ENCODE data around the gene TLK1.

Gene TLK1

DNA sequence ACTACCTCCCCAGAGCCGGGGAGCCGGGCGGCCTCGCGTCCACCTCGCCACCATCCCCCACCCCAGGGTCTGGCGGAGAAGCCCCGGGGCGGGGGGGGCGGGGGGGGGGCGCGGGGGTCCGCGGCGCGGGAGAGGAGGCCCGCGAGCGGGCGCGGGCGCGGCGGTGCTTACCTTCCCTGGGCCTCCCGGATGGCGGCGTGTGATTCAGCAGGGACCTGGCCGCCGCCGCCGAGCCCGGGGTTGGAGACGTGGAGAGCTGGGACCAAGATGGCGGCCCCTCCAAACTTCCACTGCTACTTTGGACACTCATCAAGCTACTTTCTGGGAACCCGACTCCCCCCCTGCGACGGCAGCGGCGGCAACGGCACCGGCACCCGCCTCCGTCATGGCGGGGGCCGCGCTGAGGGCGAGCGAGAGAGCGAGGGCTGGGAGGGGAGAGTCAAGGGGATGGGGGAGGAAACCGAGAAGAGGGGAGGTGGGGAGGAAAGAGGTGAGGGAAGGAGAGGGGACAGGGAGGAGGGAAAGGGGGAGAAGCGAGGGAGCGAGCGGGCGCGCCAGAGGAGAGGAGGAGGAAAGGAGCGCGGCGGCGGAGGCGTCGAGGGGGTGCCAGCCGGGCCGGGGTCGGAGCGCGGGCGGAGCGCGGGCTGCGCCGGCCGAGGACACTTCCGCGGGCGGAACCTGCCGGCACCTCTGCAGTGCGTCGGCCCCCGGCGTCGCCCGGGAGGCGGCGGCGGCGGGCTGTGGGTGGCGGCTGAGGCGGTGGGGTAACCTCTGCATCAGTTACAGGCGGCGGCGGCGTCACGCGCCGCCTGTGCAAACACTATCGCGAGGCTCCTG, at the start of gene TLK1:
Gene TLK1, minus strand, starts transcription at position 775 of the 837 bp plus-strand sequence. Its CDS starts 465 bp downstream, at position 310.
- DNase-seq, result peak; percentile 74

DNA sequence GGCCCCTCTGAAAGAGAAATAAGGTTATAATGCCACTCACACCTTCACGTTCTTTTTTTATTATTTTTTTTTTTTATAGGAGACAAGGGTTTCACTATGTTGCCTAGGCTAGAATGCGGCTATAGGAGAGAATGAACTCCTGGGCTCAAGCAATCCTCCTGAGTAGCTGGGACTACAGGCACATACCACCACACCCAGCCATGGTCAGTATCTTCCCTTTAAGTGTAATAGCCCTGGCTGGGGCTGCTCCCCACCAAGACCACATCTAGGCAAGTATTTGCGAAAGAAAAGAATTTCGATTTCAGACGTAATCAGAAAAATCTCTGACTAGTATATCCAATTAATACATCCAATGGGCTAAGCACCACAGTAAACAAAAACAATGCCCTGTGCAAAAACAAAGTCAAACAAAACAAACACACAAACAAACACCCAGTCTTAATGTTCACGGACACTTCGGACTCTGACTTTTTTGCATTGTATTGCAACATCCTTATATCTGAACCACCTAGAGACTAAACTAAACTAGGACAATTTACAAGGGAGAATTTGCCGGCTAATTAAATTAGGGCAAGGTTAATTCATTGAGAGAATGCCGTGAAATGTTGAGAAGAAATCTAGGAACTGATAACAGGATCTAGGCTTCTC, 49.6 kb upstream of the TLK1 start:
- DNase-seq, result no peak

DNA sequence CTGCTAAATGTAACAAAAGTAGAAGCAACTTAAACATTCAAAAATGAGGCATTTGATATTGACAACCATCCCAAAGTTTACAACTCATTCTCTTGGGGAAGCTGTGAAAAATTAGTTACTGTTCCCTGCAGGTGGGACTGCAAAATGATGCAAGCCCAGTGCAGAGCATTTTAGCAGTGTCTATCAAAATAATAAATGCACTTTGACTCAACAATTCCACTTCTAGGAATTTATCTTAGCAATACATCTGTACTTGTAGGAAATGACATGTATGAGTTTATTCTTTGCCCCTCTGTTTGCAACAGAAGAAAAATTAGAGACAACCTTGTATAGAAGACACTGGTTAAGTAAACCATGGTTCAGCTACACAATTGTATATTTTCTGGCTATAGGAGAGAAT, 48.0 kb upstream of the TLK1 start:
- DNase-seq, result no peak

DNA sequence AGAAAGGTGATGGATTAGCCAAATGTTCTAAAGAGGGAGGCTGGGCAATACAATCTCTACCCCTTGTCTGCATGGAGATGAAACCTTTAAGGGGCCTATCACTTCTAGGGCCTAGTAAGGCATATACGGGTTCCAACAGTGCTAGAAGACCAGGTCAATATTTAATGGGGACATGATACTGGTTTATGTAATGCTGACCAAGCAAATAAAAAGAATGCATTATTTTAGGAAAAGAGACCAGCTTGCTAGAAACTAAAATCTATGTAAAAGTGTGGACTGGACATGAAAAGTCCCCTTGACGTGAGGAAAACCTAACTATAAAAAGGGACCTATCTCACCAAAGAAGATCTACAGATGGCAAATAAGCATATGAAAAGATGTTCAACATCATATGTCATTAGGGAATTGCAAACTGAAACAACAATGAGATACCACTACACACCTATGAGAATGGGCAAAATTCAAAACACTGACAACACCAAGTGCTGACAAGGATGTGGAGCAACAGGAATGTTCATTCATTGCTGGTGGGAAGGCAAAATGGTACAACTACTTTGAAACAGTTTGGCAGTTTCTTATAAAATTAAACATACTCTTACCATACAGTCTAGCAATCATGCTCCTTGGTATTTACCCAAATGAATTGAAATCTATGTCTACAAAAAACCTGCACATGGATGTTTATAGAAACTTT, 45.9 kb upstream of the TLK1 start:
- no peak for DNase-seq

DNA sequence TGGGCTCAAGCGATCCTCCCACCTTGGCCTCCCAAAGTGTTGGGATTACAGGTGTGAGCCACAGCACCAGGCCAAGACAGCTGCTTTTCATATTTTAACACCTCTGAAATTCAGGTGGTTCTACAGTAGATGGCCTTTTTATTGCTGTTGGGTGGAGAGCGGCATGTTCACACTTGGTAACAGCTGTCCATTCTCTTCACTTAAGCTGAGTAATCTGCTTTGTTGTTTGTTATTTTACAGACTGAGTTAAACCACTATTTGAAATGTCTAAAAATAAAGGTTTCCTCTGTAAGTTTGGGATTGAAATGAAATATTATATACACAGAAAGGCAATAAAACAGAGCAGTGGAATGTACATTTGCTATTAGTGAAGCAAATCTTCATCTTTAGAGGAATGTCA, 44.9 kb upstream of the TLK1 start:
- no peak for DNase-seq

DNA sequence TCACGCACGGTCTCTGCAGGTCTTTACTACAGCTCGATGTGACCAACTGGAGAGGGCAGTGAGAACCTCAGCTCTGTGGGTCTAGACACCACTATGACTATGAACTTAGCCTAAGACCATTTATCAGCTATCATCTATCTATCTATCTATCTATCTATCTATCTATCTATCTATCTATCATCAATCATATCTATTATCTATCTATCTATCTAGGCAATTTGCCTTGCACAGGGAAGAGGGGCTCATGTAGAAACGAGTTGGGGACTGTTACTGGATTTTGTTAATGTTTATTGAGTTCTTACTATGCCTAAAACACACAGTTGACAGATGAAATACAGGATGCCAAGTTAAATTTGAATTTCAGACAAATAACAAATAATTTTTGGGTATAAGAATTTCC, 41.1 kb upstream of the TLK1 start:
- no peak for DNase-seq

DNA sequence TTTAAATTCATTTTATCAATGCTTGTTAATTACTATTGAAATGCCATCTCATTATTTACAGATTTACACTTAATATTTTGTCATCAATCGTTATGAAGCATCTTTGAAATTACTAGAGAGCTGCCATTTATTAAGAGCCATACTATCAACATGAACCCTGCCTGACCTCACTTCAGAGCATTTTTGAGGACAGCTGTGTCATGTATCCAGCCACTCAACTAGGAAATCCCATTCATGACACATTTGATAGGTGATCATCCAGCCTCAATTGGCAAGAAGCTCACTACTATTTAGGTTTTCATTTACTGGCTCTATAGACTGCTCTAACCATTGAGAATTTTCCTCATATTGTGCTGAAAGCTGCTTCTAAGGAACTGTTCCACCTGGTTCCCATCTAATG, 40.6 kb upstream of the TLK1 start:
- DNase-seq, result no peak

DNA sequence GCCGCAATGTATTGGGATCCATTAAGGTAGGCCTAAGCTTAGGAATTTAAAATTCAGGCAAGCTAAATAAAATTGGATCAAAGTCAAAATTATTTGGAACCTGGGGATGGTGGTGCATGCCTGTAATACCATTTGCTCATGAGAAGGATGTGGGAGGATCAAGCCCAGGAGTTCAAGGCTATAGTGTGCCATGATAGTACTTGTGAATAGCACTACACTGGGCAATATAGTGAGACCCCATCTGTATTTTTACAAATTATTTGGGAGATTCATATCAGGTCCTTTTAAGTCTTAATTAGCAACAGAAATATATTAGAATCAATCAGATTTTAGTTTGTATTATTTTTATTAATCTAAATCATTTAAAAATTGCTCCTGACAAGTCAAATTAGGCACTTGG, 39.8 kb upstream of the TLK1 start:
- DNase-seq, result no peak

DNA sequence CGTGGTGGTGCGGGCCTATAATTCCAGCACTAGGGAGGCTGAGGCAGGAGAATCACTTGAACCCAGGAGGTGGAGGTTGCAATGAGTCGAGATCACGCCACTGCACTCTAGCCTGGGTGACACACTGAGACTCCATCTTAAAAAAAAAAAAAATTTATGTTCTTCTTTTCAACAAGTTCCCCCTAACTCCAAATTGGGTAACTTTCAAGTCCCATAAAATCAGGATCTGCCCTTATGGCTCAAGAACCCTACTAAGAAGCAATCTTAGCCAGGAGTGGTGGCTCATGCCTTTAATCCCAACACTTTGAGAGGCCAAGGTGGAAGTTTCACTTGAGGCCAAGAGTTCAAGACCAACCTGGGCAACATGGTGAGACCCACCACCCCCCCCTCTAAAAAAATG, 30.3 kb upstream of the TLK1 start:
- DNase-seq, result no peak

DNA sequence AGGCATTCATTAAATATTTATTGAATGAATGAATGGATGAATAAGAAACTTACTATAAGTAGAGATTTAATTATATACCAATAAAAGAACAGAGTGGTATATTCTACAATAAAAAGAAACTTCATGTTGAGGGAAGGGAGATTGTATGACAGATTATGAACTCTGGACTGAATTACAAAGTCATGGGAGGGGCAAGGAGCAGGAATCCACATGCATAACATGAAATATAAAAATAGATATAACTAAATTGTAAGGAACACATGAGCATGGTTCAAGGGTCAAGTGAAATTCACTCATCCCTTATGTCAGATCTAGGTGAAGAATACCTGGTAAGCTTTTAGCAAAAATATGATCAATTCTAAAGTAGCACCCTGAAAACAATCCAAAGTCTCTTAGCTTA, 27.1 kb upstream of the TLK1 start:
- DNase-seq, result no peak

DNA sequence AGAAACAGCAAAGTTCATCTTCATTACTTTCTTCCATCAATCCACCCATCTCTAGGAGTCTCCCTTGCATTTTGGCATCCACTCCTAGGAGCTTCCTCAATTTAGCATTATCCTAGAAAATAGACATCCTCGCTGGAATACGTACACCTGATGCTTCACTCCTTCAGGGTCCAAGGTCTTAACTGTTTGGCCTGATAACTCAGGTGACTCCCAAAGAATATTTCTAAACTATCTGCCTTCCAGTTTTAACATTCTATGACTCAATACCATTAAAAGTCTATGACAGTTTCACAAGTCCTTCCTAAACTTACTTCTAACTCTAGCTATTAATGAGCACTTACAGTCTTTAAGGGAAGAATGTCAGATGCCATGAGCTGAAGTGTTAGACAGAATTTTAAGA, 26.5 kb upstream of the TLK1 start:
- no peak for DNase-seq

DNA sequence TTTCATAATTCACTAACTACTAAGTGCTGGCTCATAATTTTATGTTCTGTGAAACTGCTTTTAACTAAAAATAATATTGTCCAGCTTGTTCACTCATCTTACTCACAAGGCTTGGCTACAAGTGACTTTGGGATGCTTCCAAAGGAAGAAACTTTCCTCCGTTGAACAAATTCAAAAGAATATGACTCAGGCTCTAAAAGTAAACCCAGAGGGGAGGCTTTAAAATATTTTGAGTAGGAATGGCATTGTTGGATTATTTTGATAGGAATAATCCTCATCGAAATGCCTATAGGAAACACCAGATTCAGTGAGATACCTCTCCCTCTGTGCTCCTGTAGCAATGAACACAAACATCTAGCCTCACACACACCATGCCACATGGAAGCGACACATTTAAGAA, 25.2 kb upstream of the TLK1 start:
- no peak for DNase-seq

DNA sequence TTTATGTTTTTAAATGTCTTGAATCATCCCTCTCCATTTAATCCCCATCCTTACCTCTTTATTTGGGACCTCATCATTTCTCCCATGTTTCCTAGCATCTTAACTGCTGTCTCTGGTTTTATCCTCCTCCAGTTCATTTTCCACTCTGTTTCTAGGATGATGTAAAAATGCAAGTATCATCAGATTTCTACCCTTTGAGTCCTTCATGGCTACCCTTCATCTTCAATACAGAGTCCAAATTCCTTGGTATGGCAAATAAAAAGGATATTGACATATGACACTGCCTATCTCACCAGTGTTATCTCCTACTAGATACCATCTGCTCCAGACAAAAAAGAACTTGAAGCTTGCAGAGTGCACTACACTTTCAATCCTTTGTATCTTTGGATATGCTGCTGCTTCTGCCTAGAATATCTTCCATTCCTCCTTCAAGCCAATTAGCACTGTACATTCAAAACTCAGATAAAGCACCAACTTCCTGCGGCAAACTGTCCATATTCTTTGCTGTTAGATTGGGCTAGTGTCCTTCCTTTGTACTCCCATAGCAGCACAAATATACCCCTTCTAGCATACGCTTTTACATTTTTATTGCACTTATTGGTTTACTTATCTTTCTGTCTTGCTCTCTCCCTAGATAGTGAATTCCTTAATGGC, 24.6 kb upstream of the TLK1 start:
- DNase-seq, result no peak

DNA sequence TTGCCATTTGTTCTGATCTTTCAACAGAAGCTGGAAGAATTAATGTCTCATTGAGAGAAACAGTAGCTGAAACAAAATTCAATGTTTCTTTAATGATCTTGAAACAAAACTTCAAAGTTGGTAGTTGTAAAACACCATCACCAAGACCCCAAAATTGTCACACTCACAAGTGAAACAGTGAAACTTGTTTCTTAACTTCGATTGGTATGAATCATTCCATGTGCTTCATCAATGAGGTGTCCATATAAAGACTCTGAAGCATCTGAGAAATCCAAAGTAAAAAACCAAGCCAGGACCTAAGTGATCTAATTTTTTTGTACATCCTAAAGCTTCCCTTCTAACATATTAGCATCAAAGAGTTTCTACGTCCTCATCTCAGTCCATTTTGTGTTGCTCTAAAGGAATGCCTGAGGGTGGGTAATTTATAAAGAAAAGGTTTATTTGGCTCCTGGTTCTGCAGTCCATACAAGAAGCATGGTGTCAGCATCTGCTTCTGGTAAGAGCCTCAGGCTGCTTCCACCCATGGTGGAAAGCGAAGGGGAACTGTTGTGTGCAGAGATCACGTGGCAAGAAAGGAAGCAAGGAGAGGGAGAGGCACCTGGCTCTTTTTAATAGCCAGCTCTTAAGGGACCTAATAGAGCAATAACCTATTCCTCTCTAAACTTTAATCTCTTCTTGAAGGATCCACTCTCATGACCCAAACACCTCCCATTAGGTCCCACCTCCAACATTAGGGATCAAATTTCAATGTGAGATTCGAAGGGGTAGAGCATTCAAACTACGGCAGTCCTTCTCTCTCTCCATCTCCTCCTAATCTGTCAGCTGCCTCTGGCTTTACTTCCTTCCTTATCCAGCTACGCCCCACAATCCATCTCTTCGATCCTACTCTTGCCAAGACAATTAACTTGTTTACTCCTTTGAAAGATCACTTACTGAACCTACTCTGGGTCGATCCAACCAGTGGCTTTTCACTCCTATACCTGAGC, 20.7 kb upstream of the TLK1 start:
- DNase-seq, result no peak

DNA sequence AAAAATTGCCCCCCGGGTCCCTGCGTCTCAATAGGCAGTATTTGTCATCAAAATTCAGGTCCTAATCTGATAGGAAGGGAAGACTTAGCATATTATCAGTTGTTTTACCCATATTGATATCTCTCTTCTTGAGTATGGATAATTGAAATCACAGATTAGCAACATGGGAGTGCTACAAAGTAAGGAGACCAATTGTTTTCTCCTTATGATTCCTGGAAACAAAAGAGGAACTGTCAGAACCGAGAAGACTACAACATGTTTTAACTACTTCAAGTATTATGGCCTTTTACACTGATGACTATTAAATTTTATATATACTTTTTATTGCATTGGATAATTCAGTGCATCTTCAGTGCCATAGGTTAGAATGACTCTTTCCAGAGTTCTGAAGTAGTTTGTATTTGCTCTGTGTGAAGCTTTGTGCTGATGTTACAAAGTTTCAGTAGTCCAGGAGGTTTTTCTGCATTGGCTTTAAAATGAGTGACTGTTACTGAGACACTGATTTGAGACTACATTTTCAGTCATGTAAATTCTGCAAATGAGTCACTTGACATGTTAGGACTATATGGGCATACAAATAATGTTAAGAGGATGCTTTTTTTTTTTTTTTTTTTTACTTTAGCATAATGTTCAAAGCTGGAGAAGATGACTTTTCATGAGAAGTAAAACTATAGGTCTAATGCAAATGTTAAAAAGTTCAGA, 19.7 kb upstream of the TLK1 start:
- no peak for DNase-seq

DNA sequence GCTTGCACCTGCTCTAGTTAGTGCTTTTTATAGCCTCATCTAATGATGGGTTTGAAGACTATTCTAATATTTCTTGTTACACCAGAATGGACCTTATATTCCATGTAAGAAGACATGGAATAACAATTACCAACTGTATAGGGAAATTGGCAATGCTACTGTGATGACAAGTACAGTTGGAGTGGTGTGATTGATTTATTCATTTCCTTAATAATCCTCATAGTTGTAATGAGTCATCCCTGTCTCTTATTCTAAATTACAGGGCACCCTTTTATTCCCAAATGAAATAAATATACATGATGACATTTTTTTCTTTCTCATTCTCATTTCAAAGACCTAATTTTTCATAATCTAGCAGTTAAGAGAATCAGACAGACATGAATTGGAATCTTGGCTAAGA, 18.3 kb upstream of the TLK1 start:
- no peak for DNase-seq

DNA sequence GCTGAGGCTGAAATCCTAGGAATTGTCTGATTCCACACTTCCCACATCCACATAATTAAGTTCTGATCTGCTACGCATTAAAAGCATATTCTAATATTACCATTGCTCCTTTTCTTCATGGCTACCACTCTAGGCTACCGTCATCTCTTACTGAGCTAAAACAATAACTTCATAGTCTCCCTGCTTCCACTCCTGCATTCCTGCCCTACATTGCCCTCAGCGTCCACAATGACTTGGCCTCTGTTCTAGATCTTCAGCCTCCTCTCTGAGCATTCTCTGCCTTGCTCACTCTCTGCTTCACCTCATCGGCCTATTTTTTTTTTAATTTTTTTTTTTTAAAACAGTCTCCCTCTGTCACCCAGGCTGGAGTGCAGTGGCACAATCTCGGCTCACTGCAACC, 15.8 kb upstream of the TLK1 start:
- no peak for DNase-seq

DNA sequence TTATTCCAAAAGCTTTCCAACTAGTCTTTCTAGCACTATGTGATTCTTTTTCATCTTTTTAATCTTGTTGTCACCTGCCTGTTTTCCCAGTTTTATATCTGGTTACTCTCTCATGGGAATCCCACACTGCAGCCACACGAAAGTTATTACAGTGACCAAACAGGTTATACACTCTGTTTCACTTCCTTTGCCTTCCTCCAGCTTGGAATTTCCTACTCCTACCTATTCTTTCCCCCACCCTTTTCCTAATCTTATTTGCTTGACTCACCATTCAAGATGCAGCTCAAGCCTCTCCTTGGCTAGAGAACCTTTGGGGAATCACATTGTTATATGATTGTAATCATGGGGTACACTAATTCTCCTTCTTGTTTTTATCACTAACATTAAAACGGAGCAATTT, 13.4 kb upstream of the TLK1 start:
- no peak for DNase-seq

DNA sequence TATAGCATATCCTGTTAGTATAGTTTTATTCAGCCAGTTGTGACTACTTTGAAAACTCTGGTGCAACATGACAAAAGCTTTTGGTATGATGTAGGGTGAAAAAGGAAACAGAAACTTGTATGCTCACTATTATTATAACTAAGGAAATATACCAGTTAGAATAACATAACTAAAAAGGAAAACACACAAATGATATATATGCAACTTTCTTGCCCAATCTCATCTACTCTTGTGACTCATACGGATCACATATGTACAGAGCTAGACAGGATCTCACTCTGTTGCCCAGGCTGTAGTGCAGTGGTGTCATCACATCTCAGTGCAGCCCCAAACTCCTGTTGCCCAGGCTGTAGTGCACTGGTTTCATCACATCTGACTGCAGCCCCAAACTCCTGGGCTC, 12.4 kb upstream of the TLK1 start:
- DNase-seq, result no peak

DNA sequence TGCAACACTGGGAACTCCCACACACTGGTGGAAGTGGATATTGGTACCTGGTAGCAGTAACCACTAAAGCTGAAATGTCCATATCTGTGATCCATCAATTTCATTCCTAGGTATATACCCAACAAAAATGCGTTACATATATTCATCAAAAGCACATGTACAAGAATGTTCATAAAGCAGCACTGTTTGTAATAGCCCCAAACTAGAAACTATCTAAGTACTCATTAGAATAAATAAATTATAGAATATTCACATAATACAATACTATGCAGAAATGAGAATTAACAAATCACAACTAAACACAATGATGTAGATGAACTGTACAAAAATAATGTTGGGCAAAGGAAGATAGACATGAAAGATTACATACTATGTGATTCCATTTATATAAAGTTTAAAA, 11.1 kb upstream of the TLK1 start:
- no peak for DNase-seq

DNA sequence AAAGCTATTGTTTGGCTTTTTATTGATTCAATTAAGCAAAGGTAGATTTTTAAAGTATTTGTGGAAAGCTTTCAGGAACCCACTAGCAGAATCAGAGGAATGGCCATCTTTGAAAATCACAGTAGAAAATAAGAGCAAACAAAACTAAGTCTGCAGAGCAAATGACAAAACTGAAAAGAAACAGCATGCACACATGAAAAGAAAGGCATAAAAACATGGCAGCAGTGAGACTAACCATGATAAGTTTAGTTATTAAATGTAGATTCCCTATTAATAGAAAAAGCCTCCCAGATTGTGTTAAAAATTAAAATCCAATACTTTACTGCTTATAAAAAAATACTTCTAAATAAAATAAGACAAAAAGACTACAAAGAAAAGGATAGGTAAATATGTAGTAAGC, 9.1 kb upstream of the TLK1 start:
- DNase-seq, result no peak

DNA sequence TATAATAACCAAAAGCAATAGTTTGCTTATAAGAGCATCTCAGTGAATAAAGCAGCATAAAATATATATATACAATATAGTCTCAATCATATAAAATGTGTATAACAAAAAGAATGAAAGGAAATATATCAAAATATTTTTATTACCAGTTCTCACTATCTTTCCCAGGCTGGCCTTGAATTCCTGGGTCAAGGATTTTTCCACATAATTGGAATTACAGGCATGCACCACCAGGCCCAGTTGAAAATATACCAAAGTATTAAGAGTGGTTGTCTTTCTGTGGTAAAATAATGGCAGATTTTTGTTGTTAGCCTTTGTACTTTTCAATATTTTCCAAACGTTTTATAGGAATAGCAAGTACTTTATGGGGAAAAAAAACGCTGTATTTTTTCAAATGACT, 8.6 kb upstream of the TLK1 start:
- DNase-seq, result no peak
